Peyer's patch (tissue), 4 donors: ENCODE measurements around the gene JUNB.
"Not testable (repeated sequence)": the region's sequence is repeated elsewhere in the genome, so short reads cannot be mapped to it uniquely, and the experiment has no call there.

Experiments used
- CTCF ChIP-seq, 6 experiments: fragments of 450-650 bp in 4 of 6; fragments of 200-600 bp in 2 of 6; sonication (generic) in 1 of 6; IDR thresholded peaks; one replicate each; pipeline ENCODE4 v1.5.1; 2017 to 2019; ENCODE audit warnings: antibody characterized with exemption in 6 of 6, mild to moderate bottlenecking in 3 of 6, moderate library complexity in 1 of 6
- POLR2A ChIP-seq, 2 donors: fragments of 450-650 bp; IDR thresholded peaks; one replicate each; pipeline ENCODE4 v1.5.1; 2017; ENCODE audit warnings: antibody characterized with exemption in 2 of 2, mild to moderate bottlenecking in 2 of 2, moderate library complexity in 2 of 2

- TF ChIP-seq CTCF, POLR2A (IDR thresholded peaks at IDR 0.05): not testable (repeated sequence)
Observed at GRCh38 chr19:12797607-12798006, 6.3 kb downstream of the JUNB start.
